T47D (cell line): ENCODE results near the gene BUD31.
A peak's percentile ranks its signal among the peaks of the same experiment; 100 is the strongest.

Experiments used
- DNase-seq, 2 experiments: peaks; one replicate each; pipeline versions ENCODE4 v3.0.0 to v3.0.0-alpha.2; 2011 to 2012; ENCODE audit warnings: low read depth in 1 of 2, low spot score in 1 of 2
- JUND ChIP-seq: IDR thresholded peaks from 2 replicates; pipeline ENCODE4 v1.6.1; 2012; ENCODE audit warnings: low read depth
- in situ Hi-C: cut with HindIII; loops from 2 replicates; pipeline ENCODE4 v1.10.0; 2016; ENCODE audit warnings: low sequenced_read_pairs, low pct_unique_long_range_greater_than_20kb

The BUD31 gene

GRCh38 chr7:99438573-99439480 lies 30.1 kb downstream of the BUD31 start, which contains the start of the genes CPSF4 and PTCD1:
CPSF4 (plus strand) TSS chr7:99438943; CDS start chr7:99439083, 140 bp downstream.
PTCD1 (minus strand) TSS chr7:99438798; CDS start chr7:99435242, 3,556 bp downstream.
- no peak for TF ChIP-seq JUND
- in situ Hi-C loops, result no loop called here
- peak; percentile 92 to 95 for DNase-seq

GRCh38 chr7:99440195-99440594 lies 31.4 kb downstream of the BUD31 start:
- in situ Hi-C loops, result no loop called here
- DNase-seq, result no peak
- TF ChIP-seq JUND, result no peak

- TF ChIP-seq JUND, result no peak
- no peak for DNase-seq
- in situ Hi-C loops, result no loop called here
Observed at GRCh38 chr7:99446096-99446495, 37.3 kb downstream of the BUD31 start.

- TF ChIP-seq JUND, result no peak
- peak in 1 of 2 experiments; percentile 35 for DNase-seq
Observed at GRCh38 chr7:99447943-99448342, 39.2 kb downstream of the BUD31 start.

GRCh38 chr7:99448855-99449254 lies 40.1 kb downstream of the BUD31 start:
- in situ Hi-C loops, result no loop called here
- no peak for TF ChIP-seq JUND
- no peak for DNase-seq

More at GRCh38 chr7:99447943-99448342, 39.2 kb downstream of the BUD31 start:
- in situ Hi-C loops, result no loop called here

- in situ Hi-C loops, result no loop called here
- TF ChIP-seq JUND, result no peak
- DNase-seq, result no peak
Observed at GRCh38 chr7:99449326-99449725, 40.6 kb downstream of the BUD31 start.

GRCh38 chr7:99451936-99452335 lies 43.2 kb downstream of the BUD31 start:
- no peak for DNase-seq
- no peak for TF ChIP-seq JUND

GRCh38 chr7:99452541-99452940 lies 43.8 kb downstream of the BUD31 start:
- DNase-seq, result no peak
- no peak for TF ChIP-seq JUND
- in situ Hi-C loops, result no loop called here

More at GRCh38 chr7:99451936-99452335, 43.2 kb downstream of the BUD31 start:
- in situ Hi-C loops, result no loop called here

- no peak for DNase-seq
- in situ Hi-C loops, result no loop called here
- TF ChIP-seq JUND, result no peak
Observed at GRCh38 chr7:99453105-99453504, 44.3 kb downstream of the BUD31 start.

- in situ Hi-C loops, result no loop called here
- no peak for TF ChIP-seq JUND
- DNase-seq, result no peak
Observed at GRCh38 chr7:99455874-99456273, 47.1 kb downstream of the BUD31 start.

GRCh38 chr7:99456288-99456687 lies 47.5 kb downstream of the BUD31 start:
- no peak for DNase-seq
- no peak for TF ChIP-seq JUND
- in situ Hi-C loops, result no loop called here

GRCh38 chr7:99457050-99457649 lies 48.4 kb downstream of the BUD31 start:
- TF ChIP-seq JUND, result no peak
- in situ Hi-C loops, result no loop called here
- no peak for DNase-seq

GRCh38 chr7:99457650-99458493 lies 49.1 kb downstream of the BUD31 start:
- no peak for DNase-seq
- no peak for TF ChIP-seq JUND
- in situ Hi-C loops, result no loop called here
